ENCODE results near the gene NRCAM.

The NRCAM gene

DNA sequence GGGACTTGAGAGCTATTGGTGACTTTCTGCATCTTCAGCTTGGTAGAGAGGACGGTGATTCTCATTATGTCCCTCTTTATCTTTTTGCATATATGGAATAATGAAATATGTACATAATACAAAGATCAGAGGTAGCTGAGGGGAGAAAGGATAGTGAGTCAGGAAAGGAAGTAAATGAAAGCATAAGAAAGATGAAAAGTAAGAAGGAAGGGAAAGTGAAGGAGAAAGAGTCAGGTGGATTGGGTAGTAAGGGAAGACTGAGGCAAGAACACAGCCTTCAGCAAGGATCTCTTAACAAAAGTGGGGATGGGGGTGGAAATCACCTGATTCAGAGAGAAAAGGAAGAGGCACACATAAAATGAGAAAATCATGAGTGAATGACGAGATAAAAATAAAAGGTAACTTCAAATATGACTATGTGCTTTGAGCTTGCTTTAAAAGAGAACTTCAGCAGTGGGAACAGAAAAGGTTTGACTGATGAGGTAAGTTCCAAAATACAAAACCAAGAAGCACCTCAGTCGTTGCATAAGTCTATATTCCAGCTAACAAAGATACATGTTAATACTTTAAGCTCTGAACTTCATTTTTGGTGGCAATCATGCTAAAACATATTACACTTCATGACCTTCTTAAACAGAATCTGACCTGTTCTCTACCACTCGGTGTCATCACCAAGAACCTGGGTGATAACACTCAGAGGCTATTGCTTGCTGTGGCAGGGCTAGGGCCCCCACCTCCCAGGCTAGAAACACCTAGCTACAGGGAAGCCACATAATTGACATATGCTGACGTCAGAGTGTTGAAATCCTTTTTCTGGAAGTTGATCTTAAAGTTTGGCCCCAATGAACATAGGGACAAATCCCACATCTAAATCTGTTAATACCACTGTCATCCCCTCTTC, 32.9 kb downstream of the NRCAM start:
- POLR2A ChIA-PET = interaction anchor here (1.3 to 1.6 kb wide), 2 partner anchors 15 to 26 kb away, joined by 3 to 5 read pairs; no protein-coding TSS in a partner anchor
- TF ChIP-seq, protein P1, sequence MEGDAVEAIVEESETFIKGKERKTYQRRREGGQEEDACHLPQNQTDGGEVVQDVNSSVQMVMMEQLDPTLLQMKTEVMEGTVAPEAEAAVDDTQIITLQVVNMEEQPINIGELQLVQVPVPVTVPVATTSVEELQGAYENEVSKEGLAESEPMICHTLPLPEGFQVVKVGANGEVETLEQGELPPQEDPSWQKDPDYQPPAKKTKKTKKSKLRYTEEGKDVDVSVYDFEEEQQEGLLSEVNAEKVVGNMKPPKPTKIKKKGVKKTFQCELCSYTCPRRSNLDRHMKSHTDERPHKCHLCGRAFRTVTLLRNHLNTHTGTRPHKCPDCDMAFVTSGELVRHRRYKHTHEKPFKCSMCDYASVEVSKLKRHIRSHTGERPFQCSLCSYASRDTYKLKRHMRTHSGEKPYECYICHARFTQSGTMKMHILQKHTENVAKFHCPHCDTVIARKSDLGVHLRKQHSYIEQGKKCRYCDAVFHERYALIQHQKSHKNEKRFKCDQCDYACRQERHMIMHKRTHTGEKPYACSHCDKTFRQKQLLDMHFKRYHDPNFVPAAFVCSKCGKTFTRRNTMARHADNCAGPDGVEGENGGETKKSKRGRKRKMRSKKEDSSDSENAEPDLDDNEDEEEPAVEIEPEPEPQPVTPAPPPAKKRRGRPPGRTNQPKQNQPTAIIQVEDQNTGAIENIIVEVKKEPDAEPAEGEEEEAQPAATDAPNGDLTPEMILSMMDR (IDR thresholded peaks at IDR 0.05; ENCODE audit: control extremely low read depth, extremely low read depth, low read depth, missing control alignments) = no peak
- DNase-seq (ENCODE audit: extremely low spot score) = no peak
- CTCF ChIA-PET = interaction anchor here (1.1 to 4.9 kb wide), 10 partner anchors 8 to 74 kb away, joined by 3 to 24 read pairs (median 7); partner anchors contain the start of gene NRCAM

DNA sequence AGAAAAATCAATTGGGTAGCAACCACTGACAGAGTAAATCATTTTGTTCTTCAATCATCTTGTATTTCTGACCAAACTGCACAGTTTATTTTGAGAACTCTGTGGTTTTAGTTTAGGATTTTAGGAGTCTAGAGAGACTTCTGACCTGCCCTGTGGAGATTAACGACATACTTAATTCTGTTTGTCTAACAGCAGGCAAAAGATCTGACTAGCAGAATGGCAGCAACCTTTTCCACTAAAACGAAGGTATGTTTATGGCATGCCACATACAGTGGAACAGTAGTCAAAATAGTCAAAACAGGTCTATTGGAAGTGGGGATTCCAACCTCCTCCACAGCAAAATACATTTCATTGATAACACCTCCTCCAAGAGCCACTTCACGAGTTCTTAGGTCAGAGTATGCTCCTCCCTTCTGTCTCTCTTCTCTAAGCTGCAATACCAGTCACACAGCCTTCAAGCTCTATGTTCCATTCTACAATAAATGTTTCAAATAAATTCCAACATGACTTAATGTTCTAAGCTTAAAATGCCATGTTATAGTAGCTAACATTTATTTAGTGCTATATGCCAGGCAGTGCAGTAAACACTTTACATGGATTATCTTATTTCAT, 34.4 kb downstream of the NRCAM start:
- DNase-seq (ENCODE audit: extremely low spot score) = no peak
- ChIA-PET POLR2A (no interaction called here), CTCF (interaction anchor here (0.8 to 4.9 kb wide), 11 partner anchors 9 to 280 kb away, joined by 3 to 24 read pairs (median 5); no protein-coding TSS in a partner anchor)
- TF ChIP-seq, protein P1 (IDR thresholded peaks at IDR 0.05; ENCODE audit: control extremely low read depth, extremely low read depth, low read depth, missing control alignments) = no peak

DNA sequence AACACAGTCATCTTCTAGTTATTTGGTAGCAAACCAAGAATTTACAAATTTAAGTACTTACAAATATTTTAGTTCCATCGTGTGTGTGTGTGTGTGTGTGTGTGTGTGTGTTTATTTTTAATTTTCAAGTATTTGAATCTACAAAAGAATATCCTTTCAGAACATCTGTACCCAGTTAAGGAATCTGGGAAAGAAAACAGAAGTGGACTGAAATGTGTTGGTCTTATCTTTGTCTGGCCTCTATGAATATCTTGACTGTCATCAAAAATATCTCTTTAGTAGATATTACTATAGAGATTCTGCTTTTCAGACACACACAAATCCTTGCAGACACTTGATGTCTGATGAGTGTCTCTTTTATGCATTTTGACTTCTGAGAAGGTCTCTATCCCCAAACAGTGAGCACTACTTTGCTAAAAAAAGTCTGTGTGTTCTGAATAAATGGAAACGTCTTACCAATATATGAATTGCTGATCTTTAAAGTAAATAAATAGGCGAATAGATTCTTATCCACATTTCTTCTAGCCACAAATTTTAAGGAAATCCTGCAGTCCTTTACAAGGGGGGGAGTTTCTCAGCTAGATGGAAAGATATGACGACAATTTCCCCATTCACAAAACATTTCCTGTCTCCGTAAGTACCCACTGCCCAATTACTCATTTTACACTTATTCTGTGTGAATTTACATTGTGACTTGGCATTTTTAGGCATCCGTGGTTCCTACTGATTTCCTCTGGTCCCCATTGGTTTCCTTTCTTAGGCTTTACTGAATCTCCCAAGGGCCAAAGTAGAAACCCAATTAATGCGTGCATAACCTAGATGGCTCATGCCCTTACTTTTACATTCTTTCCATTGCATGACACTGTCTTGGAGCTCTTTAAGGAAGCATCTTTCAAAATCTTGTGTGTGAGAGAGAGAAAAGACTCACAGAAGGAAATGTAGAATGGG, 36.0 kb downstream of the NRCAM start:
- POLR2A ChIA-PET = interaction anchor here (0.7 kb wide), 1 partner anchor 29 kb away, joined by 3 read pairs; no protein-coding TSS in a partner anchor
- no peak for DNase-seq (ENCODE audit: extremely low spot score)
- CTCF ChIA-PET = interaction anchor here (1.0 to 4.9 kb wide), 5 partner anchors 11 to 279 kb away, joined by 3 to 24 read pairs (median 6); no protein-coding TSS in a partner anchor
- TF ChIP-seq, protein P1 (IDR thresholded peaks at IDR 0.05; ENCODE audit: control extremely low read depth, extremely low read depth, low read depth, missing control alignments) = no peak

DNA sequence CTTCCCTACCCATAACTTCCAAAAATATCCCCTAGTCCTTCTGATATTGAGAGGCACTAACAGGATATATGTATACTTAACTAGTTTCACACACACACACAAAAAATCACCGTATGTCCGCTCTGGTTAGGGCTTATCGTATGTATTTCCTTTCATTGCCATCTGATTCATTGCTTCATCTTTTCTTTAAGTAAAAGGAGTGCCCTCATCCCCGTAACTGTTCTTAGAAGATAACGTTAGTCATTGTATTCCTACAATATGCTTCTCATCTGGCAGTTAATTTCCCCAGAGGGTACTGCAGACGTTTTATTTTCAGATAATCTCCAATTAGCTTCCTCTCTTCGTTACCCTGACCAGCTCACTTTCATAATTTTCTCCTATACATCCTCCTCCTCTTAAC, 37.3 kb downstream of the NRCAM start:
- TF ChIP-seq, protein P1 (IDR thresholded peaks at IDR 0.05; ENCODE audit: control extremely low read depth, extremely low read depth, low read depth, missing control alignments) = no peak
- no peak for DNase-seq (ENCODE audit: extremely low spot score)
- POLR2A ChIA-PET = no interaction called here
- CTCF ChIA-PET = interaction anchor here (0.8 to 1.0 kb wide), 6 partner anchors 12 to 208 kb away, joined by 3 read pairs; no protein-coding TSS in a partner anchor

DNA sequence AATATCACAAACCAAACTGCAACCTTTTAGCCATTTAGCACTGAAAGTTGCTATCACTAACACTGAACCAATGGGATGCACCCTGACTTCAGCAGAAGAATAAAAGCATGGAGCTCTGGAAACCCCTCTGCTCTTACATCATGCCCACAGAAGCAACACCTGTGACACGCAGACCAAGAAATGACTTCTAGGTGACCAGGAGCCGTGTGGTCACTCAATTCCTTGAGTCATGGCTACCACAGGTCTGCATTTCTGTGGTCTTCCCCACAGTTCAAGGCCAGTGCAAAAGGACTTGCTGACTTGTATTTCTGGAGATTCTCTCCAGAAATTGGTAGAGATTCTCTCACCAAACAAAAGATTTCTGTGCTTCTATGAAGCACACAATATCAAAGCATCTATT, 38.3 kb downstream of the NRCAM start:
- ChIA-PET CTCF (interaction anchor here (1.1 to 1.7 kb wide), 3 partner anchors 9 to 79 kb away, joined by 3 to 6 read pairs (median 4); no protein-coding TSS in a partner anchor), POLR2A (no interaction called here)
- DNase-seq (ENCODE audit: extremely low spot score) = no peak
- TF ChIP-seq, protein P1 (IDR thresholded peaks at IDR 0.05; ENCODE audit: control extremely low read depth, extremely low read depth, low read depth, missing control alignments) = no peak

All from GM10248 (cell line).